HFF-Myc (cell line): Measurements from ENCODE around the gene CFAP53.

Source experiments
- DNase-seq: peaks from one replicate; pipeline ENCODE4 v3.0.0-alpha.2; 2011; ENCODE audit warnings: low read depth; ENCODE audit errors: extremely low read depth
- H3K4me3 ChIP-seq: replicated peaks from 2 replicates; pipeline ENCODE4 v1.5.1; 2011; ENCODE audit warnings: low read depth, mild to moderate bottlenecking, control low read depth, low read length
- CTCF ChIP-seq: IDR thresholded peaks from 2 replicates; pipeline ENCODE4 v1.5.1; 2012; ENCODE audit warnings: mild to moderate bottlenecking, low read depth, low read length, control low read depth; ENCODE audit errors: missing control alignments

Gene CFAP53

DNA sequence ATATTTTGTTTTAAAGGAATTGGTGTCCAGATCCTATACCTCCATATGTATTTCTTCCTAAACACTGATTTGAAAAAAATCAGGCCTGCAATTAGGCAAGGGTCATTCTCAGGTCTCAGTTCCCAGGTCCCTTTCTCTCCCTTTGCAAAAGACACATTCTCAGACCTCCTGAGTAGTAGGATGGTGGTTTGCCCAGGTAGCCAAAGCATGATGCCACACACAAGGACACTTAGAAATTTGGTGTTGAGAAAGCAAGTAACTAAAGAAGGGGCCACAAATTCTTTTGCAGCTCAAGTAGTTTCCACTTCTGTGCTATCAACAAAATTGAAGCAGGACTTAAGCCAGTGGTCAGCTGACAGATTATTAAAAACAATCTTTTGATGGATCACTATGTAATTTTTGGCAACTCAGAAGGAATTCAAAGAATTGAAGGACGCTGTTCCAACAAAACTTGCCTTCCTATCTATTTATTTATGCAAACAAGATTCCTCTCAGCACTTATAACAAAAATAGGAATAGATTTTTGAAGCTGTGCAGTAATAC, 64.7 kb downstream of the CFAP53 start:
- DNase-seq: no peak
- H3K4me3 ChIP-seq: no peak overlapping the region
- no peak for TF ChIP-seq CTCF

DNA sequence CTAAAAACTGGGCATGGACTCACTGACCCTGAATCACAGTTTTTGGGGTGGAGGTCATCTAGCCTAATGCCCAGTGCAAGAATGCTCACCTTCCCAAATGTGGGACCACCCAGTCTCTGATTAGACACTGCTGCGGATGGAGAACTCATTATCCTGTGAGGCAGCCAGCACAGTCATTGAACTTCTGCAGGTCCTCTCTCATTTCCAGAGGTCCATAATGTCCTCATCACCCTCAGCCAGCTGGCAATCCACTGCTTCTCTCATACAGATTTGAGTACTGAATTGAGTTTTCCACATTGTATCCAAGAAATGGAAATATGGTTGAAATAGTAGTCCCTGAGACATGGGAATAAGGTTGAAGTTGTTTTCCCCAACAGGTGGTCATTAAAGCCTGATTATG, 66.4 kb downstream of the CFAP53 start:
- no peak for TF ChIP-seq CTCF
- H3K4me3 ChIP-seq: no peak overlapping the region
- no peak for DNase-seq

DNA sequence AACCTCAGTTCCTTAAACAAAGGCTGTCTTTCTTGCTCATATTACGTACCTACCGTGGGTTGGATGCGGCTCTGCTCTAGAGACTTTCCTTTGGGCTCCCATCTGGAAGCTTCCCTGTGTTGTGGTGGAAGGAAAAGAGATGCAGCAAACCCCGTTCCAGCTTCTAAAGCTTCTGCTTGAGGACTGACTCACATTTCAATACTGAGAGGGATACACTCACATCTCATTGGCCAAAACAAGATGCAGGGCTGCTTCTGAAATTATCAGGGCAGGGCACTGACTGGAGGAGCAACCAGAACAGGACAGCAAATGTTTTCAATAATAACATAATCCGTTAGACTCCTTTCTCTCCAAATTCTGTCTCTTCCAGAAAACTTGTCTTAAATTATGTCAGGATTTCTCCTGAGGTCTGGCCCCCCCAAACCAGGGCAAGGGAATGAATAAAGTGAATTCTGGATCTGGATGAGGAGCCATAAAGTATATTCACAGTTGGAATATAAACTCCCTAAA, 66.9 kb downstream of the CFAP53 start:
- no peak for DNase-seq

DNA sequence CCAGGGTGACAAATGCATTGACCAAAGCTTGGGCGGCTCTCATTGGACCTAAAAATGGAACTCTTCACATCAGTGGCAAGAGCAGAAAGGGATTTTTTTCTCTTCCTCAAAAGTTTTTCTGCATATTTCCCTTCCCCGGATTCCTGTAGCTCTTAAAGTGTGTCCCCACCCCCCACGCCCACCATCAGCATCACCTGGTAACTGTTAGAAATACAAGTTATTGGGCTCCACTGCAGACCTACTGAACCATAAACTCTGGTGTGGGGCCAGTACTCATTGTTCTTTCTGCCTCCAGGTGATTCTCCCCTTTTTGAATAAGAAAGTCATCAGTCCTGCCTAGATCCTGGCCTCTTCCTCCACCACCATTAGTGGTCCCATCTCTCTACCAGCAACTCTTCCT, 70.0 kb downstream of the CFAP53 start:
- no peak overlapping the region for H3K4me3 ChIP-seq
- no peak for DNase-seq

More for the DNA sequence above, 66.9 kb downstream of the CFAP53 start:
- no peak overlapping the region for H3K4me3 ChIP-seq
- TF ChIP-seq CTCF: no peak

DNA sequence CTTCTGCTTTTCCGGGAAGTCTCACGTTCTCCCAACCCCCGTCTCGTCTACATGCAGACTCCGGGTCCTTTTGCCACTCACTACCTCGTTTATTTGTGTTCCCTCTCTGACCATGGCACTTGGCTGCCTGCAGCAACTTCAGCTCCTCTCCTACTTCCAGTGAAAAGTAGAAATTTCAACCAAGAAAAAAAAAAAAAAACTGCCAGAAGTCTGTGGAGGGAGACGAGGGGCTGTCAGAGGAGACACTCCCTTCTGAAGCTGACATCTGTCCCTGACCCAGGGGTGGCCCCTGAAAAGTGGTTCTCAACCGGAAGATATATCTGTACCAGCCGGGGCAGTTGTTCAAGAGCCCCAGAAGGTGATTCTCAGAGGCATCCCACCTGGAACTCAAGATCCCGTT, 70.6 kb downstream of the CFAP53 start:
- TF ChIP-seq CTCF: no peak
- H3K4me3 ChIP-seq: no peak overlapping the region
- no peak for DNase-seq

More for the DNA sequence above, 70.0 kb downstream of the CFAP53 start:
- TF ChIP-seq CTCF: no peak

DNA sequence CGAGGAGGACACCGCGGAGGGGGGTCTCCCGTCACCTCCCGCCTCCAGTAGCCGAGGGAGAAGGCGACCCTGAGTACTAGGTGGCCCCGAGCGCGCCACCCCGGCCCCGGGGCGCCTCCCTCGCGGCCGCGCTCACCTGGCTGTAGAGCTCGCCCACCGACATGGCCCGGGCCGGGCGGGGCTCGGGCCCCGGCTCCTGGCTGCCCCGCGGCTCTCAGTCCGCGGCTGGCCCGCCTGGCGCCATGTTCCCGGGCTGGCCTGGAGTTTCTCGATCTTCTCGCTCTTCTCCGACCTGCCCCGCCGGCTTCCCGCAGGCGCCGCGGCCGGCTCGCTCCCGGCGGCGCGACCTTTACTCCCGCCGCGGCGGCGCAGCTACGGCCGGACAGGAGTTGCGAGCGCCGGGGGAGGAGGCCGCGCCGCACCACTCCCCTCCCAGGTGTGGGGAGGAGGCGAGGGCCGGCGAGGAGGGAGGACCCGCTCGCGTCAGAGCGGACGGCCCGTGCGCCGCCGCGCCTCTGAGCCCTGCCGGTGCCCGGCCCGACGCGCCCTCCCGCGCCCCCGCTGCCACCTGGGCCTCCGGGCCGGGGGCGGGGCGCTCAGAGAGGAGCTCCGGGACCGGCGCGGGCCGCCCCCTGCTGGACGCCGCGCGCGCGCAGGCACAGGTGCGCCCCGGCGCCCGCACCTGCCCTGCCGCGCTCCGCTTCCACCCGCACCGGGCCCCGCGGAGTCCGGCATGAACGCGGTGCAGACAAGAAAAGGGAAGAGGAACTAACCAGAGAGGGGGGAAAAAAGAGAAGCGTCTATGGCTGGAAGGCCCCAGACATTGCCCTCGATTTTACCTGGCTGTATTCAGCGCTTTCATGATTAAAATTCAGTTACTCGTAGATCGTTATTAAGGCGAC, 71.4 kb downstream of the CFAP53 start, which contains the start of gene MYO5B:
Gene MYO5B, minus strand, starts transcription at position 517 of the 902 bp plus-strand sequence. Its CDS starts 354 bp downstream, at position 163.
- no peak for TF ChIP-seq CTCF
- H3K4me3 ChIP-seq: no peak within 1 kb of the TSS
- DNase-seq: no peak
